Omental fat pad (tissue), 4 donors: ENCODE results near the gene FNDC5. TPM values are rescaled to one million over a fixed set of nuclear protein-coding genes. Genes with fewer than 3 reads are reported as not detected.

ENCODE experiments used
- ATAC-seq: fragments of 150-250 bp; one replicate; pipeline ENCODE4 v1.9.1; 2016; ENCODE audit warnings: mild to moderate bottlenecking, moderate library complexity; ENCODE audit not compliant: low FRiP score
- DNase-seq: peaks from one replicate; pipeline ENCODE4 v3.0.0-alpha.2; 2019; ENCODE audit warnings: low spot score
- CTCF ChIP-seq, 3 donors: fragments of 450-650 bp; IDR thresholded peaks; one replicate each; pipeline ENCODE4 v1.5.1; 2016 to 2017; ENCODE audit warnings: antibody characterized with exemption in 3 of 3, mild to moderate bottlenecking in 3 of 3, moderate library complexity in 2 of 3
- total RNA-seq, 4 donors: library from RNA; depleted of rRNA; stranded (reverse); fragments of >200 nt; gene quantifications; one replicate each; pipeline ENCODE4 v1.1.0, GENCODE V29; 2016

Gene FNDC5
- total RNA-seq, 4 donors from 2014 or later = 0.48 to 3.0 (median 1.6) TPM

GRCh38 chr1:32818804-32819541 is 51.7 kb downstream of the FNDC5 start:
- no peak for DNase-seq
- no peak for TF ChIP-seq CTCF (IDR thresholded peaks at IDR 0.05)
- no peak for ATAC-seq

GRCh38 chr1:32817815-32818786 is 52.6 kb downstream of the FNDC5 start:
- DNase-seq = peak; percentile 48
- peak; percentile 33 for ATAC-seq
- TF ChIP-seq CTCF (IDR thresholded peaks at IDR 0.05) = no peak

GRCh38 chr1:32817159-32817814 is 53.4 kb downstream of the FNDC5 start, which contains the start of the genes S100PBP and YARS1:
Gene S100PBP, plus strand, starts transcription at chr1:32817653. Its CDS starts 8,447 bp downstream, at chr1:32826100.
Gene YARS1, minus strand, starts transcription at chr1:32817358. Its CDS starts 114 bp downstream, at chr1:32817244.
- DNase-seq = peak; percentile 96
- peak; percentile 98 for ATAC-seq
- TF ChIP-seq CTCF (IDR thresholded peaks at IDR 0.05) = no peak

GRCh38 chr1:32816676-32817158 is 54.0 kb downstream of the FNDC5 start:
- ATAC-seq (peak; percentile 20), DNase-seq (no peak)
- TF ChIP-seq CTCF (IDR thresholded peaks at IDR 0.05) = no peak

- no peak for DNase-seq
Observed at GRCh38 chr1:32813941-32814739, 56.6 kb downstream of the FNDC5 start.

More at GRCh38 chr1:32813941-32814739, 56.6 kb downstream of the FNDC5 start:
- TF ChIP-seq CTCF (IDR thresholded peaks at IDR 0.05) = no peak
- ATAC-seq = no peak

Other genes with a start within 250 kb of the FNDC5 start
- 10 to 100 TPM; 12.5 to 36.7 (median 23.3) TPM for gene ZBTB8OS, start 220.4 kb downstream of the FNDC5 start, total RNA-seq
- gene RBBP4, start 219.7 kb downstream of the FNDC5 start, total RNA-seq = 100 to 1,000 TPM in 1 of 4 donors, 10 to 100 TPM in 3; 85.4 to 113 (median 93.2) TPM
- 10 to 100 TPM; 14.8 to 27.4 (median 22.1) TPM for gene SYNC, start 168.1 kb downstream of the FNDC5 start, total RNA-seq
- 100 to 1,000 TPM in 1 of 4 donors, 10 to 100 TPM in 3; 59.1 to 124 (median 62.6) TPM for gene YARS1, start 53.6 kb downstream of the FNDC5 start, total RNA-seq
- 10 to 100 TPM; 20.4 to 47.6 (median 28.4) TPM for gene S100PBP, start 53.3 kb downstream of the FNDC5 start, total RNA-seq
- 1 to 10 TPM in 1 of 4 donors, not detected in 3; 1.2 TPM for gene HPCA, start 15.6 kb upstream of the FNDC5 start, total RNA-seq
- 10 to 100 TPM; 16.2 to 70.1 (median 26.4) TPM for gene TMEM54, start 30.5 kb upstream of the FNDC5 start, total RNA-seq
- 10 to 100 TPM; 15.0 to 38.8 (median 29.2) TPM for gene RNF19B, start 93.9 kb upstream of the FNDC5 start, total RNA-seq
- 100 to 1,000 TPM; 146 to 297 (median 161) TPM for gene AK2, start 166.0 kb upstream of the FNDC5 start, total RNA-seq
- gene AZIN2, start 210.2 kb upstream of the FNDC5 start, total RNA-seq = 1 to 10 TPM; 1.8 to 5.3 (median 3.5) TPM